Mesenchymal stem cell (in vitro differentiated cells and primary cell): Measurements from ENCODE around the gene SLC25A29.

Experiments
- DNase-seq: peaks from one replicate; pipeline ENCODE4 v3.0.0-alpha.2; 2013
- H2AFZ ChIP-seq: one replicate; pipeline ENCODE4 v1.6.1; 2013; ENCODE audit warnings: low read depth, mild to moderate bottlenecking, control low read depth, inconsistent platforms, low read length, moderate library complexity
- H2AK5ac ChIP-seq: 2 replicates; pipeline ENCODE4 v1.6.1; 2013; ENCODE audit warnings: low read length, moderate library complexity, mild to moderate bottlenecking, inconsistent platforms; ENCODE audit not compliant: severe bottlenecking
- H2BK120ac ChIP-seq: one replicate; pipeline ENCODE4 v1.6.1; 2013; ENCODE audit warnings: low read depth, mild to moderate bottlenecking, inconsistent platforms, low read length, moderate library complexity
- H2BK12ac ChIP-seq, 2 experiments: one replicate each; pipeline ENCODE4 v1.6.1; 2013; ENCODE audit warnings: inconsistent platforms in 2 of 2, low read length in 2 of 2, mild to moderate bottlenecking in 2 of 2, moderate library complexity in 2 of 2, control low read depth in 1 of 2
- H2BK15ac ChIP-seq: one replicate; pipeline ENCODE4 v1.6.1; 2013; ENCODE audit warnings: mild to moderate bottlenecking, low read depth, inconsistent platforms; ENCODE audit not compliant: poor library complexity, severe bottlenecking
- H2BK5ac ChIP-seq: 2 replicates; pipeline ENCODE4 v1.6.1; 2013; ENCODE audit warnings: low read depth, mild to moderate bottlenecking, low read length, control low read depth, inconsistent platforms; ENCODE audit not compliant: poor library complexity, severe bottlenecking
- H3K14ac ChIP-seq, 2 experiments: one replicate each; pipeline ENCODE4 v1.6.1; 2013; ENCODE audit warnings: inconsistent platforms in 2 of 2, low read length in 2 of 2, control low read depth in 1 of 2, mild to moderate bottlenecking in 1 of 2, moderate library complexity in 1 of 2
- H3K18ac ChIP-seq, 2 experiments: one replicate each; pipeline ENCODE4 v1.6.1; 2013; ENCODE audit warnings: inconsistent platforms in 2 of 2, low read length in 2 of 2, control low read depth in 1 of 2, low read depth in 1 of 2, mild to moderate bottlenecking in 1 of 2
- H3K23ac ChIP-seq, 2 experiments: one replicate each; pipeline ENCODE4 v1.6.1; 2013; ENCODE audit warnings: inconsistent platforms in 2 of 2, low read length in 2 of 2, mild to moderate bottlenecking in 2 of 2, moderate library complexity in 2 of 2, control low read depth in 1 of 2
- H3K27ac ChIP-seq: 2 replicates; pipeline ENCODE4 v1.5.1; 2013; ENCODE audit warnings: mild to moderate bottlenecking, moderate library complexity, low read length, control low read depth, inconsistent platforms; ENCODE audit not compliant: poor library complexity, severe bottlenecking
- H3K27me3 ChIP-seq, 2 experiments: 2 replicates each; pipeline versions ENCODE4 v1.6.1 to v1.7.0; 2013; ENCODE audit warnings: low read length in 2 of 2, mild to moderate bottlenecking in 2 of 2, moderate library complexity in 2 of 2, control low read depth in 1 of 2, inconsistent platforms in 1 of 2; ENCODE audit not compliant: control insufficient read depth in 1 of 2, insufficient read depth in 1 of 2
- H3K36me3 ChIP-seq, 2 experiments: 2 replicates each; pipeline versions ENCODE4 v1.6.1 to v1.7.0; 2013; ENCODE audit warnings: low read length in 2 of 2, control low read depth in 1 of 2, inconsistent platforms in 1 of 2, low read depth in 1 of 2, mild to moderate bottlenecking in 1 of 2; ENCODE audit not compliant: insufficient read depth in 2 of 2, control insufficient read depth in 1 of 2
- H3K4ac ChIP-seq, 2 experiments: one replicate each; pipeline ENCODE4 v1.6.1; 2013; ENCODE audit warnings: inconsistent platforms in 2 of 2, low read length in 2 of 2, mild to moderate bottlenecking in 2 of 2, moderate library complexity in 2 of 2, control low read depth in 1 of 2, low read depth in 1 of 2
- H3K4me1 ChIP-seq: 2 replicates; pipeline ENCODE4 v1.6.1; 2013; ENCODE audit warnings: low read depth, low read length, control low read depth; ENCODE audit not compliant: control insufficient read depth, insufficient read depth
- H3K4me2 ChIP-seq: 2 replicates; pipeline ENCODE4 v1.6.1; 2013; ENCODE audit warnings: low read length, mild to moderate bottlenecking, inconsistent platforms; ENCODE audit not compliant: poor library complexity, severe bottlenecking
- H3K4me3 ChIP-seq, 2 experiments: 2 replicates each; pipeline versions ENCODE4 v1.5.1 to v1.7.0; 2013; ENCODE audit warnings: low read length in 2 of 2, mild to moderate bottlenecking in 2 of 2, control low read depth in 1 of 2, low read depth in 1 of 2; ENCODE audit not compliant: insufficient read depth in 1 of 2
- H3K79me1 ChIP-seq: replicated peaks from 2 replicates; pipeline ENCODE4 v1.6.1; 2013; ENCODE audit warnings: mild to moderate bottlenecking, control low read depth, low read length, inconsistent platforms; ENCODE audit not compliant: poor library complexity, severe bottlenecking
- H3K9ac ChIP-seq: 2 replicates; pipeline ENCODE4 v1.7.0; 2013; ENCODE audit warnings: mild to moderate bottlenecking, low read length, moderate library complexity
- H3K9me3 ChIP-seq: 2 replicates; pipeline ENCODE4 v1.7.0; 2013; ENCODE audit warnings: mild to moderate bottlenecking, low read length; ENCODE audit not compliant: control insufficient read depth
- H4K8ac ChIP-seq: one replicate; pipeline ENCODE4 v1.6.1; 2013; ENCODE audit warnings: inconsistent platforms, mild to moderate bottlenecking, low read length, moderate library complexity
- H4K91ac ChIP-seq: one replicate; pipeline ENCODE4 v1.6.1; 2013; ENCODE audit warnings: mild to moderate bottlenecking, low read length, inconsistent platforms
- WGBS: methylation state at CpG from one replicate; pipeline ENCODE4 v1.1.7; 2013; ENCODE audit warnings: mixed read lengths; 5-methylcytosine and 5-hydroxymethylcytosine counted together

The SLC25A29 gene

DNA sequence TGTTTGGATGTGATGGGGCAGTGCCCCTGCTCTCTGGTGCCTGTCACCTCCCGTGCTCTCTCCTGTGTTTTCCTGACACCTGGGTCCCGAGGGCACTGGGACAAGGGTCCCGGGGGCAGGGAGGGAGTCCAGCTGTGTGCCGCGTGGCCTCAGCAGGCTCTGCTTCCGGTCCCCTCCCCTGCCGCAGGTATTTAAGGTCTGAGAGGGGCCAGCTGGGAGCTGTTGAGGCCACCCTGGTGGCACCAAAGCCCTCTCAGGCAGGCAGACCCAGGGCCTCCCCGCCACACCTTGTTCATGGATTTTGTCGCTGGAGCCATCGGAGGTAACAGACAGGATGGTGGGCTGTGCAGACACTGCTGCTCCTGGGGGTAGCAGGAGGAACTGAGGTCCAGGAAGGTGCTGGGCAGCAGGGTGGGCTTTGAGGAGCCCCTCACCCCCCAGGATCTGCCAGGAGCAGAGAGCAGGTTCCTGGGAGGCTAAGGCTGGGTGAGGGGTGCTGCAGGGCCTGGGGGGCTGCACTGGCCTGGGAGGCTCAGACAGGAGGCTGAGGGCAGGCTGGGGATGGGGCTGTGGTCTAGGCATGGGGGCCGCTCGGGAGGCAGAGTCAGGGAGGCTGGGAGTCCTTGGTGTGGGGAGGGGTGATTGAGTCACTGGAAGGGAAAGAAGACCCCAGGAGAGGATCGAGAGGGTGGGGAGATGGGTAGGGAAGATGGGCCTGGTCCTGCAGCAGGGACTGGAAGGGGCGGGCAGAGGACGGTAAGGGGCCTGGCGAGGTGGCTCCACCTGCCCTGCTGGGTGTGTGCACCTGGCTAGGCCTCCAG lies 17.1 kb upstream of the SLC25A29 start, which contains the start of gene SLC25A47:
Gene SLC25A47, plus strand, starts transcription at position 219 of the 821 bp plus-strand sequence. Its CDS starts 76 bp downstream, at position 295.
- H3K4me3 ChIP-seq, result no peak within 1 kb of the TSS
- peak within 1 kb of the TSS in 1 of 2 experiments; percentile 32 for H3K14ac ChIP-seq
- H3K36me3 ChIP-seq, result no peaks in the 10 kb centered on the region
- H3K23ac ChIP-seq, result no peak within 1 kb of the TSS
- H3K4me1 ChIP-seq, result peaks cover 3% of the 10 kb centered on the region
- peak within 1 kb of the TSS; percentile 59 for H4K91ac ChIP-seq
- H3K4ac ChIP-seq, result peak within 1 kb of the TSS in 1 of 2 experiments; percentile 52
- H3K79me1 ChIP-seq, result no peaks in the 10 kb centered on the region
- H3K27me3 ChIP-seq, result peaks cover 0 to 13% of the 10 kb centered on the region in 2 experiments
- H3K18ac ChIP-seq, result peak within 1 kb of the TSS in 1 of 2 experiments; percentile 22
- 91% methylated on average over 16 of the region's 16 CpGs for WGBS
- no peak within 1 kb of the TSS for H4K8ac ChIP-seq
- H2AFZ ChIP-seq, result no peak within 1 kb of the TSS
- H3K9me3 ChIP-seq, result no peaks in the 10 kb centered on the region
- no peak within 1 kb of the TSS for H3K27ac ChIP-seq
- DNase-seq, result no peak
- no peak within 1 kb of the TSS for H2BK12ac ChIP-seq
- no peak within 1 kb of the TSS for H2BK5ac ChIP-seq
- H2BK15ac ChIP-seq, result no peak within 1 kb of the TSS
- H2BK120ac ChIP-seq, result no peak within 1 kb of the TSS
- H2AK5ac ChIP-seq, result no peak within 1 kb of the TSS
- H3K9ac ChIP-seq, result no peak within 1 kb of the TSS
- H3K4me2 ChIP-seq, result no peak within 1 kb of the TSS

GRCh38 chr14:100322138-100322957 lies 16.1 kb upstream of the SLC25A29 start:
- no peaks in the 10 kb centered on the region for H3K79me1 ChIP-seq
- no peak overlapping the region for H3K27ac ChIP-seq
- H2AFZ ChIP-seq, result no peak overlapping the region
- no peak overlapping the region for H2BK120ac ChIP-seq
- H3K36me3 ChIP-seq, result no peaks in the 10 kb centered on the region
- H3K4me1 ChIP-seq, result peaks cover 4% of the 10 kb centered on the region
- H3K14ac ChIP-seq, result peak overlapping the region in 1 of 2 experiments; percentile 32
- no peak overlapping the region for H3K18ac ChIP-seq
- no peak overlapping the region for H3K4me2 ChIP-seq
- H4K91ac ChIP-seq, result peak overlapping the region; percentile 59
- no peak overlapping the region for H3K9ac ChIP-seq
- peaks cover 0 to 13% of the 10 kb centered on the region in 2 experiments for H3K27me3 ChIP-seq
- DNase-seq, result no peak
- H3K4me3 ChIP-seq, result no peak overlapping the region
- no peaks in the 10 kb centered on the region for H3K9me3 ChIP-seq
- no peak overlapping the region for H4K8ac ChIP-seq
- H3K4ac ChIP-seq, result peak overlapping the region in 1 of 2 experiments; percentile 52
- no peak overlapping the region for H3K23ac ChIP-seq
- 92% methylated on average over 15 of the region's 15 CpGs for WGBS
- no peak overlapping the region for H2BK5ac ChIP-seq
- H2BK12ac ChIP-seq, result no peak overlapping the region
- no peak overlapping the region for H2BK15ac ChIP-seq
- no peak overlapping the region for H2AK5ac ChIP-seq

DNA sequence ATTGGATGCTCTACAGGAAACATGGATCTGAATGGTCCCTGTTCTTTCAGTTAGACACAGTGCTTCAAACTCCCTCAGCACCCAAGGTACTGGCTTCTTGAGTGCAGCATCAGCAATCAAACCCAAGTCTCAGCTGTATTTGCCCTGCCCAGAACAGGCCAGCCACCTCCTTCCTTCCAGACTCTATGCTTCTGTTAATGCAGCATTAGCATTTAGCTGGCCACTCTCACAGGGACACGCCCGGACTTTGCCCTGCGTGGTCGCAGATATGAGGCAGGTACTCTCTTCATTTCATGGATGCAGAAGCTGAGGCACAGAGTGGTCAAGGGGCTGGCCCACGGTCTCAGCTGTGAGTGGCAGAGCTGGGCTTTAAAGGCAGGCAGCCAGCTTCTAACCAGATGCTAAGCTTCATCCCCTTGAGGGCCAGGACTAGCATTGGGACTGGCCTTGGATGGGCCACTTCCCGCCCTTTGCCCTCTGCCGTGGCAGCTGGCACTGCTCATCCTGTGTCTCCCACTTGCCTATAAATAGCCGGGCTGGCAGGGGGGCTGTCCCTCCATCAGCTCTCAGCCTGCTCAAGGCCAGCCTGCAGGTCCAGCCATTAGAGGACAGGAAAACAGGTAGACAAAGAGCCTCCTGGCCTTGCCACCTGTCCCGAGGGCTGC lies 15.4 kb upstream of the SLC25A29 start:
- Histone ChIP-seq H3K23ac (no peak overlapping the region), H3K36me3 (no peaks in the 10 kb centered on the region), H3K4me1 (peaks cover 4% of the 10 kb centered on the region), H2BK12ac (no peak overlapping the region), H3K14ac (no peak overlapping the region), H3K27ac (no peak overlapping the region), H2BK15ac (no peak overlapping the region), H4K8ac (no peak overlapping the region), H4K91ac (peak overlapping the region; percentile 10), H3K18ac (no peak overlapping the region), H3K9me3 (no peaks in the 10 kb centered on the region), H2AFZ (no peak overlapping the region), H3K4ac (no peak overlapping the region), H3K79me1 (no peaks in the 10 kb centered on the region), H2BK120ac (no peak overlapping the region), H3K27me3 (peaks cover 0 to 13% of the 10 kb centered on the region in 2 experiments), H3K9ac (no peak overlapping the region), H2AK5ac (no peak overlapping the region), H3K4me3 (no peak overlapping the region), H3K4me2 (no peak overlapping the region), H2BK5ac (no peak overlapping the region)
- DNase-seq, result no peak
- 80% methylated on average over 9 of the region's 9 CpGs for WGBS
